A549 (cell line): ENCODE data around the gene KIF1B. TPM values are rescaled to one million over a fixed set of nuclear protein-coding genes. Genes with fewer than 3 reads are reported as not detected.

Experiments
- ATAC-seq, 2 experiments: fragments of 200-7000 bp in 1 of 2; fragments of >200 bp in 1 of 2; cut with Nextera tagmentation in 1 of 2; cut with Tn5 transposase in 1 of 2; 3 replicates each; pipeline versions ENCODE4 v1.8.0 to v1.9.1; 2018 to 2020; ENCODE audit warnings: mild to moderate bottlenecking in 1 of 2, moderate library complexity in 1 of 2
- CTCF ChIA-PET: fragments of 300-600 bp; sonication (Branson Sonifier 250); formaldehyde crosslinking; extraction: SDS; loops from one replicate; lab custom pipeline; 2021; ENCODE audit warnings: antibody characterized with exemption, inconsistent platforms; lab: Yijun Ruan, JAX
- POLR2A ChIA-PET: fragments of 350-600 bp; formaldehyde crosslinking; extraction: SDS; loops from one replicate; lab custom pipeline; 2021; ENCODE audit warnings: antibody characterized with exemption, inconsistent platforms; lab: Yijun Ruan, JAX
- DNase-seq, 2 experiments: peaks; one replicate each; pipeline versions ENCODE4 v3.0.0 to v3.0.0-alpha.2; 2011 to 2016; ENCODE audit warnings: low read depth in 1 of 2, low spot score in 1 of 2
- FAIRE-seq: peaks from 2 replicates; lab custom pipeline; 2011; peaks lifted over from hg19 to GRCh38; lab: Jason Lieb, UNC
- H3K27ac ChIP-seq, 2 experiments: fragments of >200 bp; sonication (Bioruptor Twin); formaldehyde crosslinking; 3 replicates each; pipeline ENCODE4 v1.5.1; 2016 to 2017
- H3K4me1 ChIP-seq: fragments of >200 bp; sonication (Bioruptor Twin); formaldehyde crosslinking; 3 replicates; pipeline ENCODE4 v1.6.1; 2016
- H3K4me2 ChIP-seq: fragments of >200 bp; sonication (Bioruptor Twin); formaldehyde crosslinking; 3 replicates; pipeline ENCODE4 v1.6.1; 2016
- H3K4me3 ChIP-seq: fragments of >200 bp; sonication (Bioruptor Twin); formaldehyde crosslinking; 3 replicates; pipeline ENCODE4 v1.5.1; 2016
- H3K9me3 ChIP-seq: fragments of >200 bp; sonication (Bioruptor Twin); formaldehyde crosslinking; 3 replicates; pipeline ENCODE4 v1.6.1; 2016
- CBX2 ChIP-seq: fragments of 200-600 bp; sonication (generic); IDR thresholded peaks from 2 replicates; pipeline ENCODE4 v1.6.1; 2016; ENCODE audit warnings: low read depth, mild to moderate bottlenecking, borderline replicate concordance
- CBX8 ChIP-seq: fragments of 200-600 bp; sonication (generic); IDR thresholded peaks from 2 replicates; pipeline ENCODE4 v1.6.1; 2016
- CHD4 ChIP-seq: fragments of 200-600 bp; sonication (generic); IDR thresholded peaks from 2 replicates; pipeline ENCODE4 v1.6.1; 2016; ENCODE audit warnings: antibody characterized with exemption, mild to moderate bottlenecking, borderline replicate concordance
- EHF ChIP-seq: fragments of 250-450 bp; sonication (Bioruptor Pico); IDR thresholded peaks from 2 replicates; pipeline ENCODE4 v1.5.0; 2020; ENCODE audit warnings: mild to moderate bottlenecking
- ESRRA ChIP-seq: fragments of 150-350 bp; IDR thresholded peaks from 2 replicates; pipeline ENCODE4 v1.6.1; 2014; ENCODE audit warnings: mild to moderate bottlenecking, low read length, borderline replicate concordance
- HDAC2 ChIP-seq: fragments of 200-600 bp; sonication (generic); IDR thresholded peaks from 2 replicates; pipeline ENCODE4 v1.6.1; 2016
- HOXA7 ChIP-seq: fragments of 250-450 bp; sonication (Bioruptor Pico); IDR thresholded peaks from 2 replicates; pipeline ENCODE4 v1.5.0; 2020; ENCODE audit warnings: mild to moderate bottlenecking, moderate library complexity
- HOXB13 ChIP-seq: fragments of 250-450 bp; sonication (Bioruptor Pico); IDR thresholded peaks from 2 replicates; pipeline ENCODE4 v1.5.0; 2020; ENCODE audit warnings: low read depth, mild to moderate bottlenecking, moderate library complexity
- HOXB5 ChIP-seq: fragments of 250-450 bp; sonication (Bioruptor Pico); IDR thresholded peaks from 2 replicates; pipeline ENCODE4 v1.5.0; 2020; ENCODE audit warnings: mild to moderate bottlenecking, moderate library complexity
- KDM5A ChIP-seq: fragments of 200-600 bp; sonication (generic); IDR thresholded peaks from 2 replicates; pipeline ENCODE4 v1.6.1; 2016; ENCODE audit warnings: antibody characterized with exemption, mild to moderate bottlenecking
- NFE2L2 ChIP-seq: fragments of 150-350 bp; conservative IDR thresholded peaks from 2 replicates; pipeline ENCODE4 v1.6.1; 2014; ENCODE audit warnings: low read length
- PHF8 ChIP-seq: fragments of 200-600 bp; sonication (generic); IDR thresholded peaks from 2 replicates; pipeline ENCODE4 v1.6.1; 2016; ENCODE audit warnings: low read depth, mild to moderate bottlenecking, antibody characterized with exemption, moderate library complexity, borderline replicate concordance
- POLR2AphosphoS2 ChIP-seq: conservative IDR thresholded peaks from 2 replicates; pipeline ENCODE4 v1.6.1; 2012; ENCODE audit warnings: low read length, improper control_type of control experiment, inconsistent platforms
- RARB ChIP-seq: fragments of 250-450 bp; sonication (Bioruptor Pico); IDR thresholded peaks from 2 replicates; pipeline ENCODE4 v1.8.0; 2021; ENCODE audit warnings: mild to moderate bottlenecking, moderate library complexity
- RNF2 ChIP-seq: fragments of 200-600 bp; sonication (generic); IDR thresholded peaks from 2 replicates; pipeline ENCODE4 v1.6.1; 2016; ENCODE audit warnings: low read depth, mild to moderate bottlenecking, antibody characterized with exemption, moderate library complexity, borderline replicate concordance
- SMC3 ChIP-seq: fragments of >200 bp; sonication (Bioruptor Twin); formaldehyde crosslinking; IDR thresholded peaks from 3 replicates; pipeline ENCODE4 v1.6.1; 2018; ENCODE audit warnings: inconsistent platforms
- ZC3H11A ChIP-seq: fragments of 450-650 bp; IDR thresholded peaks from 2 replicates; pipeline ENCODE4 v1.6.1; 2014; ENCODE audit warnings: antibody characterized with exemption, mild to moderate bottlenecking
- ZFP36 ChIP-seq: fragments of 450-650 bp; IDR thresholded peaks from 2 replicates; pipeline ENCODE4 v1.6.1; 2014; ENCODE audit warnings: borderline replicate concordance; ENCODE audit not compliant: partially characterized antibody
- ZSCAN20 ChIP-seq: fragments of 250-450 bp; sonication (Bioruptor Pico); IDR thresholded peaks from 2 replicates; pipeline ENCODE4 v1.8.0; 2022; ENCODE audit warnings: mild to moderate bottlenecking, moderate library complexity
- WGBS: methylation state at CpG from one replicate; pipeline ENCODE4 v1.1.6; 2017; ENCODE audit errors: missing lambda C conversion rate; 5-methylcytosine and 5-hydroxymethylcytosine counted together
- polyA plus RNA-seq, 4 experiments: library from polyadenylated mRNA; depleted of rRNA in 3 of 4; stranded (reverse); fragments of >200 nt; fragmentation: RNase III in 1 of 4; extraction: RNeasy Plus Mini Kit Qiagen cat#74134 plus additional on column Dnase treatment in 1 of 4; gene quantifications; 2 replicates in 3 of 4; 3 replicates in 1 of 4; pipeline ENCODE4 v1.2.3, GENCODE V29; 2011 to 2017
- TF ChIP-seq, protein P1 (sequence below): fragments of 250-450 bp; sonication (Bioruptor Pico); IDR thresholded peaks from 2 replicates; pipeline ENCODE4 v1.5.0; 2020; ENCODE audit warnings: low read depth, mild to moderate bottlenecking, moderate library complexity
- TF ChIP-seq, protein P2 (sequence below): fragments of >200 bp; sonication (Bioruptor Twin); formaldehyde crosslinking; IDR thresholded peaks from 3 replicates; pipeline ENCODE4 v1.5.1; 2016
- TF ChIP-seq, protein P3 (sequence below): fragments of 450-650 bp; IDR thresholded peaks from 2 replicates; pipeline ENCODE4 v1.6.1; 2014; ENCODE audit warnings: antibody characterized with exemption

The KIF1B gene
- polyA plus RNA-seq, 2 of the 4 experiments (the other 2 are of a cell fraction), result 9.8 to 18.3 TPM

DNA sequence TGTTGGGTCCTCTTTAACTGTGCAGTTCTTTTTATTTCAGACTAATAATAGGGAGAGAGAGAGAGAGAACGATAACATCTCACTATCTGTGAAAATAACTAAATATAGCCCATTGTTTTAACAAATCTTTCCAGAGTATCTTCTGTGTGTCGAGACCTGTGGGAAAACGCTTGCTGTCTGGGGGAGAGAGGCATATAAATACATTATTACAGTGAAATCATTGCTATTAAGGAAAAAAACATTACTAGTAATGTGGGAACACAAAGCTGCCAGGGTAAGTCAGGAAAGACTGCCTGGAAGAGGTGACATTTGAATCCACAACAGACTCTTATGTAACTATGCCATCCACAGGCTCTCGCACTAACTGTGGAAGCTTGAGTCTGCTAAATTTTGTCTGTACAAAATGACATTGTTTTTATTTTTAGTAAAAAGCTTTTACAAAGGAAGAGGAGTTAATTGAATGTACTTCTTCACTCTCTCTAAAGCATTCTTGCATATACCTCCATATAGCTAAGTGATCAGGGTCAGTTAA, 128.7 kb downstream of the KIF1B start:
- DNase-seq, result no peak
- WGBS, result 90% methylated on average over 4 of the region's 4 CpGs
- Histone ChIP-seq H3K4me1 (peaks cover 7% of the 10 kb centered on the region; the same call in 1 of the 3 replicates), H3K4me2 (no peak overlapping the region), H3K9me3 (no peaks in the 10 kb centered on the region), H3K27ac (no peak overlapping the region), H3K4me3 (no peak overlapping the region)
- ChIA-PET CTCF (interaction anchor here (0.9 to 1.2 kb wide), 2 partner anchors 8 to 38 kb away, joined by 3 read pairs; no protein-coding TSS in a partner anchor), POLR2A (no interaction called here)
- TF ChIP-seq ZSCAN20 (CRISPR knock-in tag), result no peak
- TF ChIP-seq ZFP36, result peak; percentile 25
- TF ChIP-seq EHF (CRISPR knock-in tag), result no peak
- no peak for ATAC-seq
- no peak for FAIRE-seq

- WGBS, result 39% methylated on average over 5 of the region's 5 CpGs
- H3K4me1 ChIP-seq, result peaks cover 7% of the 10 kb centered on the region; the same call in 1 of the 3 replicates
- POLR2A ChIA-PET, result no interaction called here
- FAIRE-seq, result no peak
- CTCF ChIA-PET, result interaction anchor here (1.2 kb wide), 1 partner anchor 37 kb away, joined by 3 read pairs; no protein-coding TSS in a partner anchor
- no peak for TF ChIP-seq ZC3H11A
- TF ChIP-seq CHD4, result no peak
- no peak for TF ChIP-seq ZFP36
- TF ChIP-seq CBX2, result no peak
- no peaks in the 10 kb centered on the region for H3K9me3 ChIP-seq
- DNase-seq, result peak; percentile 30 to 35
- no peak overlapping the region for H3K4me3 ChIP-seq
- ATAC-seq, result peak; percentile 51 to 75; a peak in 2 of 6 replicates
- 0 out of 3 replicates have a peak overlapping the region, but pooled peaks have one; percentile 11 for H3K4me2 ChIP-seq
- H3K27ac ChIP-seq, result no peak overlapping the region
Measured at GRCh38 chr1:10339815-10340214, 129.4 kb downstream of the KIF1B start.

DNA sequence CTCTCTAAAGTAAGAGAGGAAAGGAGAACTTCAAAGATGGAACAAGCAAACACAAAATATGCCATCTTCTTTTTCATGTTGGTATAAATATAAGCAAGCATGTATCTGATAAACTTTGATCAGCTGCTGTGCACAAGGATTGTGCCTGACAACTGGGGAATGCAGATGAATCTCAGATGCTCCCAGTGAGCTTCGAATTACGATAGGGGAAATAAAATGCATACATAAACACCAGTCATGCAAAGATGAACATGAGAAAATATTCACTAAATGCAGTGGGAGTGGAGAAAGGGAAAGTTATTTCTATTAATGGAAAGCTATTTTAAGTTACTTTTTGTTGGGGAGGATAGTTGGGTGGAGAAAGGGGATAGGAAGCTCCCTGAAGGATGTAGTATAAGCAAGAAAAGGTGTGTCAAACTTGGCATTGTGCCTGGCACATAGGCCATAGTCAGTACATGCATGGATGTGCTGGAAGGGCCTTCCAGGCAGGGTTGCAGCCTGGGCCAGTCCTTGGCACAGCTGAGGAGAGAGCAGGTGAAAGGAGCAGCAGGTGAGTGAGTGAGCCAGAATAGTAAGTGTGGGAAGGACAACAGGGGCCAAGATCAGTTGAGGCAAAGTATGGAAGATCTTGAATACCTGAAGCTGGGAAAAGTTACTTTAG, 130.7 kb downstream of the KIF1B start:
- Histone ChIP-seq H3K27ac (no peak overlapping the region), H3K4me1 (peaks cover 7% of the 10 kb centered on the region; the same call in 1 of the 3 replicates), H3K4me3 (no peak overlapping the region), H3K4me2 (no peak overlapping the region), H3K9me3 (no peaks in the 10 kb centered on the region)
- DNase-seq (no peak), FAIRE-seq (no peak), ATAC-seq (no peak)
- ChIA-PET CTCF (no interaction called here), POLR2A (no interaction called here)
- TF ChIP-seq, protein P1, sequence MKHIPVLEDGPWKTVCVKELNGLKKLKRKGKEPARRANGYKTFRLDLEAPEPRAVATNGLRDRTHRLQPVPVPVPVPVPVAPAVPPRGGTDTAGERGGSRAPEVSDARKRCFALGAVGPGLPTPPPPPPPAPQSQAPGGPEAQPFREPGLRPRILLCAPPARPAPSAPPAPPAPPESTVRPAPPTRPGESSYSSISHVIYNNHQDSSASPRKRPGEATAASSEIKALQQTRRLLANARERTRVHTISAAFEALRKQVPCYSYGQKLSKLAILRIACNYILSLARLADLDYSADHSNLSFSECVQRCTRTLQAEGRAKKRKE (CRISPR knock-in tag), result no peak
- TF ChIP-seq PHF8, result no peak
- no peak for TF ChIP-seq HOXA7 (CRISPR knock-in tag)
- no peak for TF ChIP-seq SMC3
- no peak for TF ChIP-seq RNF2
- TF ChIP-seq, protein P2, sequence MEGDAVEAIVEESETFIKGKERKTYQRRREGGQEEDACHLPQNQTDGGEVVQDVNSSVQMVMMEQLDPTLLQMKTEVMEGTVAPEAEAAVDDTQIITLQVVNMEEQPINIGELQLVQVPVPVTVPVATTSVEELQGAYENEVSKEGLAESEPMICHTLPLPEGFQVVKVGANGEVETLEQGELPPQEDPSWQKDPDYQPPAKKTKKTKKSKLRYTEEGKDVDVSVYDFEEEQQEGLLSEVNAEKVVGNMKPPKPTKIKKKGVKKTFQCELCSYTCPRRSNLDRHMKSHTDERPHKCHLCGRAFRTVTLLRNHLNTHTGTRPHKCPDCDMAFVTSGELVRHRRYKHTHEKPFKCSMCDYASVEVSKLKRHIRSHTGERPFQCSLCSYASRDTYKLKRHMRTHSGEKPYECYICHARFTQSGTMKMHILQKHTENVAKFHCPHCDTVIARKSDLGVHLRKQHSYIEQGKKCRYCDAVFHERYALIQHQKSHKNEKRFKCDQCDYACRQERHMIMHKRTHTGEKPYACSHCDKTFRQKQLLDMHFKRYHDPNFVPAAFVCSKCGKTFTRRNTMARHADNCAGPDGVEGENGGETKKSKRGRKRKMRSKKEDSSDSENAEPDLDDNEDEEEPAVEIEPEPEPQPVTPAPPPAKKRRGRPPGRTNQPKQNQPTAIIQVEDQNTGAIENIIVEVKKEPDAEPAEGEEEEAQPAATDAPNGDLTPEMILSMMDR, result no peak
- TF ChIP-seq HOXB13 (CRISPR knock-in tag), result no peak
- TF ChIP-seq CBX8, result no peak
- TF ChIP-seq ESRRA, result no peak
- no peak for TF ChIP-seq NFE2L2
- TF ChIP-seq POLR2AphosphoS2, result no peak
- TF ChIP-seq HOXB5 (CRISPR knock-in tag), result no peak
- no peak for TF ChIP-seq KDM5A
- TF ChIP-seq, protein P3, sequence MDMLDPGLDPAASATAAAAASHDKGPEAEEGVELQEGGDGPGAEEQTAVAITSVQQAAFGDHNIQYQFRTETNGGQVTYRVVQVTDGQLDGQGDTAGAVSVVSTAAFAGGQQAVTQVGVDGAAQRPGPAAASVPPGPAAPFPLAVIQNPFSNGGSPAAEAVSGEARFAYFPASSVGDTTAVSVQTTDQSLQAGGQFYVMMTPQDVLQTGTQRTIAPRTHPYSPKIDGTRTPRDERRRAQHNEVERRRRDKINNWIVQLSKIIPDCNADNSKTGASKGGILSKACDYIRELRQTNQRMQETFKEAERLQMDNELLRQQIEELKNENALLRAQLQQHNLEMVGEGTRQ, result no peak
- no peak for TF ChIP-seq HDAC2
- TF ChIP-seq RARB (CRISPR knock-in tag), result no peak
- WGBS, result 96% methylated on average over 2 of the region's 2 CpGs
